ENCODE measurements around the gene PTCH1.

Gene PTCH1

GRCh38 chr9:95477441-95477840 is 39.3 kb downstream of the PTCH1 start:
- peaks cover 43 to 69% of the 10 kb centered on the region in 2 experiments for H3K36me3 ChIP-seq (ENCODE audit: control insufficient read depth in 1 of 2, insufficient read depth in 2 of 2, low read length in 2 of 2)
- H3K4ac ChIP-seq (ENCODE audit: low read depth, low read length), result no peak overlapping the region
- no peak for DNase-seq
- H3K4me1 ChIP-seq (ENCODE audit: control insufficient read depth in 1 of 2, insufficient read depth in 2 of 2, low read length in 2 of 2), result peaks cover 4 to 10% of the 10 kb centered on the region in 2 experiments
- H3K23ac ChIP-seq (ENCODE audit: low read length), result no peak overlapping the region
- no CpG with 5 or more reads among the region's 11 CpGs for WGBS (ENCODE audit: extremely low coverage, insufficient coverage, insufficient read length)
- H3K9me3 ChIP-seq (ENCODE audit: insufficient read depth, low read depth, low read length), result no peaks in the 10 kb centered on the region
- H3K79me1 ChIP-seq (ENCODE audit: low read length), result no peaks in the 10 kb centered on the region
- no peak overlapping the region for H2BK5ac ChIP-seq (ENCODE audit: low read depth, low read length, poor library complexity)
- no peak overlapping the region for H3K4me3 ChIP-seq (ENCODE audit: low read depth, low read length)
- no peak overlapping the region for H4K91ac ChIP-seq (ENCODE audit: low read depth, low read length)
- H3K9ac ChIP-seq (ENCODE audit: low read length), result no peak overlapping the region
- no peak overlapping the region for H3K18ac ChIP-seq (ENCODE audit: low read length)
- H4K12ac ChIP-seq (ENCODE audit: low read depth, low read length), result no peak overlapping the region
- H2BK12ac ChIP-seq (ENCODE audit: low read length), result no peak overlapping the region
- H2AK5ac ChIP-seq (ENCODE audit: low read length), result no peak overlapping the region
- no peak overlapping the region for H3K14ac ChIP-seq (ENCODE audit: low read length)
- H3K79me2 ChIP-seq (ENCODE audit: control insufficient read depth, insufficient read depth, low read length, poor library complexity), result no peaks in the 10 kb centered on the region
- H3K4me2 ChIP-seq (ENCODE audit: low read length), result no peak overlapping the region
- H4K8ac ChIP-seq (ENCODE audit: low read depth, low read length), result no peak overlapping the region
- no peak overlapping the region for H2AFZ ChIP-seq (ENCODE audit: insufficient read depth, low read length, poor library complexity)
- H3K27ac ChIP-seq (ENCODE audit: low read depth, low read length), result no peak overlapping the region
- no peak overlapping the region for H2BK120ac ChIP-seq (ENCODE audit: insufficient read depth, low read length, poor library complexity)
- no peaks in the 10 kb centered on the region for H3K27me3 ChIP-seq (ENCODE audit: insufficient read depth, low read length)

GRCh38 chr9:95468791-95469190 is 48.0 kb downstream of the PTCH1 start:
- H3K9me3 ChIP-seq (ENCODE audit: insufficient read depth, low read depth, low read length), result no peaks in the 10 kb centered on the region
- H3K36me3 ChIP-seq (ENCODE audit: control insufficient read depth in 1 of 2, insufficient read depth in 2 of 2, low read length in 2 of 2), result peaks cover 36 to 49% of the 10 kb centered on the region in 2 experiments
- no peak overlapping the region for H2BK120ac ChIP-seq (ENCODE audit: insufficient read depth, low read length, poor library complexity)
- H4K8ac ChIP-seq (ENCODE audit: low read depth, low read length), result no peak overlapping the region
- H3K14ac ChIP-seq (ENCODE audit: low read length), result no peak overlapping the region
- no peak overlapping the region for H4K91ac ChIP-seq (ENCODE audit: low read depth, low read length)
- H3K27me3 ChIP-seq (ENCODE audit: insufficient read depth, low read length), result no peaks in the 10 kb centered on the region
- no peaks in the 10 kb centered on the region for H3K79me1 ChIP-seq (ENCODE audit: low read length)
- H3K79me2 ChIP-seq (ENCODE audit: control insufficient read depth, insufficient read depth, low read length, poor library complexity), result no peaks in the 10 kb centered on the region
- H3K4me1 ChIP-seq (ENCODE audit: control insufficient read depth in 1 of 2, insufficient read depth in 2 of 2, low read length in 2 of 2), result peaks cover 0 to under 1% of the 10 kb centered on the region in 2 experiments
- H2AFZ ChIP-seq (ENCODE audit: insufficient read depth, low read length, poor library complexity), result no peak overlapping the region
- H3K4me2 ChIP-seq (ENCODE audit: low read length), result no peak overlapping the region
- no CpG with 5 or more reads among the region's 19 CpGs for WGBS (ENCODE audit: extremely low coverage, insufficient coverage, insufficient read length)
- no peak overlapping the region for H3K27ac ChIP-seq (ENCODE audit: low read depth, low read length)
- no peak overlapping the region for H4K12ac ChIP-seq (ENCODE audit: low read depth, low read length)
- no peak overlapping the region for H3K9ac ChIP-seq (ENCODE audit: low read length)
- no peak overlapping the region for H3K4me3 ChIP-seq (ENCODE audit: low read depth, low read length)
- DNase-seq, result no peak
- no peak overlapping the region for H3K23ac ChIP-seq (ENCODE audit: low read length)
- H3K4ac ChIP-seq (ENCODE audit: low read depth, low read length), result no peak overlapping the region
- no peak overlapping the region for H2BK5ac ChIP-seq (ENCODE audit: low read depth, low read length, poor library complexity)
- no peak overlapping the region for H2AK5ac ChIP-seq (ENCODE audit: low read length)
- no peak overlapping the region for H3K18ac ChIP-seq (ENCODE audit: low read length)
- H2BK12ac ChIP-seq (ENCODE audit: low read length), result no peak overlapping the region

DNA sequence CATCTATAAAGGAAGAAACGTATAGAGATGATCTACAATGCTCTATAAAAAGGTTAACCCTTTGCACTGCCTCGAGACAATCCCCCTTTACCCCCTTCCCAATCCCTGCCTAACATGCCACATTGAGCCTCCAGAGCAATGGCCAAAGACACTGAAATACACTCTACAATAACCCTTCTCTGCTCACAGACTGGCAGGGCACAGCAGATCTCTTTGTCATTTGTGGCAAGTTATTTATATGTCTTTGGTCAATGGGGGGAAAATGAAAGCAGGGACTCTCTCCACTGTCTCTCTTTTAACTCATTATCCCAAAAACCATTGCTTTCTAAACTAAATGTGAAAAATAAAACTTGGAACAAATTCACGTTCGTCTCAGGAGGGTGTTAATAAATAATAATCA is 51.7 kb downstream of the PTCH1 start:
- Histone ChIP-seq H2BK5ac (ENCODE audit: low read depth, low read length, poor library complexity) (no peak overlapping the region), H3K27me3 (ENCODE audit: insufficient read depth, low read length) (no peaks in the 10 kb centered on the region), H4K12ac (ENCODE audit: low read depth, low read length) (no peak overlapping the region), H3K23ac (ENCODE audit: low read length) (no peak overlapping the region), H3K14ac (ENCODE audit: low read length) (no peak overlapping the region), H3K4me1 (ENCODE audit: control insufficient read depth in 1 of 2, insufficient read depth in 2 of 2, low read length in 2 of 2) (peaks cover 12 to 14% of the 10 kb centered on the region in 2 experiments), H3K4ac (ENCODE audit: low read depth, low read length) (no peak overlapping the region), H3K4me2 (ENCODE audit: low read length) (no peak overlapping the region), H2BK12ac (ENCODE audit: low read length) (no peak overlapping the region), H2AFZ (ENCODE audit: insufficient read depth, low read length, poor library complexity) (no peak overlapping the region), H3K79me1 (ENCODE audit: low read length) (peaks cover 3% of the 10 kb centered on the region), H3K9me3 (ENCODE audit: insufficient read depth, low read depth, low read length) (no peaks in the 10 kb centered on the region), H2BK120ac (ENCODE audit: insufficient read depth, low read length, poor library complexity) (no peak overlapping the region), H4K8ac (ENCODE audit: low read depth, low read length) (no peak overlapping the region), H3K18ac (ENCODE audit: low read length) (no peak overlapping the region), H2AK5ac (ENCODE audit: low read length) (no peak overlapping the region), H3K27ac (ENCODE audit: low read depth, low read length) (no peak overlapping the region), H3K4me3 (ENCODE audit: low read depth, low read length) (no peak overlapping the region), H4K91ac (ENCODE audit: low read depth, low read length) (no peak overlapping the region), H3K9ac (ENCODE audit: low read length) (no peak overlapping the region), H3K79me2 (ENCODE audit: control insufficient read depth, insufficient read depth, low read length, poor library complexity) (no peaks in the 10 kb centered on the region), H3K36me3 (ENCODE audit: control insufficient read depth in 1 of 2, insufficient read depth in 2 of 2, low read length in 2 of 2) (peaks cover 41 to 52% of the 10 kb centered on the region in 2 experiments)
- DNase-seq, result no peak
- WGBS (ENCODE audit: extremely low coverage, insufficient coverage, insufficient read length), result no CpG with 5 or more reads among the region's 4 CpGs

DNA sequence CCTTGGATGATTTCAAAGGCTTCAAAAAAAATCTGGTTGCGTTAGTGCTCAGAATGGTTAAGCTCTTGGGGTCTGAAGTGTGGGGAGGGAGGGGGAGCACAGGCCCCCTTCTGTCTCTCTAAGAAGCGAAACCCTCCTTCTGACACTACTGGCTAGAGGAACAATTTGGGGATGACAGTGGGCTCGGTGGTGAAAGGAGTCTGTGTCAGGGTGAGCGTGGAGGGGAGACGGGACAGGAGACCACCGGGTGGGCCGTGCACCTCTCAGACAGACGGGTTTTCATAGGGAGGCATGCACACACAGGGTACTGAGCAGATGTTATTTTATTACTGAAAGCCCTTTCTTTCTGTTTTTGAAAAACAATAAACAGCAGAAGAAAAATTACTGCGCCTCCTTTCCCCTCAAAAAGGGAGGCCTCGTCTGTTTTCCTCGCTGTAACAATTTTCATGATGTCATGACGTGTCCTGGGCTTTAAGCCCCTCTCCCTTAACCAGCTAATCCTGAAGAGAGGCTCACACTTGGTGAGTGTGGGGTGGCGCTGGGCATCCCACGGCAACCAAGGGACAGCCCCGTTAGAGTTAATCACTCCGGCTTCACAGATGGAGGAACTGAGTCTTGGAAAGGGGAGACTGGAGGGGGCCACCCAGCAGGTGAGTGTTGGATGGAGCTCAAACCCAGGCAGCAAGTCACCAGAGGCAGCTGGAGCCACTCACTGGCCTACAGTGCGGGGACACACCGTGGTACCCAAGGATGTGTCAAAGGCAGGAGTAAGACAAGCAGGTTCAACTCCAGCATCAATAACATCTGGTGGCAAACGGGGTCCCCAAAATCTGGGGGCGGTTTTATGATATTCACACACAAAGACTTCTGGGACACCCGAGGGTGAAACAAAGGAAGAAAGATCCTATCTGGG is 53.4 kb downstream of the PTCH1 start:
- Histone ChIP-seq H3K14ac (ENCODE audit: low read length) (peak overlapping the region; percentile 71), H3K79me1 (ENCODE audit: low read length) (peaks cover 3% of the 10 kb centered on the region), H2AK5ac (ENCODE audit: low read length) (peak overlapping the region; percentile 56), H3K9me3 (ENCODE audit: insufficient read depth, low read depth, low read length) (no peaks in the 10 kb centered on the region), H3K4me3 (ENCODE audit: low read depth, low read length) (no peak overlapping the region), H4K91ac (ENCODE audit: low read depth, low read length) (peak overlapping the region; percentile 63), H3K27ac (ENCODE audit: low read depth, low read length) (peak overlapping the region; percentile 42), H3K18ac (ENCODE audit: low read length) (peak overlapping the region; percentile 81), H3K4me1 (ENCODE audit: control insufficient read depth in 1 of 2, insufficient read depth in 2 of 2, low read length in 2 of 2) (peaks cover 12 to 14% of the 10 kb centered on the region in 2 experiments), H3K36me3 (ENCODE audit: control insufficient read depth in 1 of 2, insufficient read depth in 2 of 2, low read length in 2 of 2) (peaks cover 39 to 54% of the 10 kb centered on the region in 2 experiments), H3K9ac (ENCODE audit: low read length) (peak overlapping the region; percentile 44), H4K12ac (ENCODE audit: low read depth, low read length) (no peak overlapping the region), H3K23ac (ENCODE audit: low read length) (no peak overlapping the region), H3K4ac (ENCODE audit: low read depth, low read length) (peak overlapping the region; percentile 21), H3K79me2 (ENCODE audit: control insufficient read depth, insufficient read depth, low read length, poor library complexity) (no peaks in the 10 kb centered on the region), H2BK12ac (ENCODE audit: low read length) (peak overlapping the region; percentile 45), H2AFZ (ENCODE audit: insufficient read depth, low read length, poor library complexity) (peak overlapping the region; percentile 39), H2BK5ac (ENCODE audit: low read depth, low read length, poor library complexity) (peak overlapping the region; percentile 24), H3K4me2 (ENCODE audit: low read length) (peak overlapping the region; percentile 22), H2BK120ac (ENCODE audit: insufficient read depth, low read length, poor library complexity) (peak overlapping the region; percentile 49), H4K8ac (ENCODE audit: low read depth, low read length) (peak overlapping the region; percentile 76), H3K27me3 (ENCODE audit: insufficient read depth, low read length) (no peaks in the 10 kb centered on the region)
- DNase-seq, result no peak
- WGBS (ENCODE audit: extremely low coverage, insufficient coverage, insufficient read length), result no CpG with 5 or more reads among the region's 21 CpGs

Data from trophoblast cell (in vitro differentiated cells and primary cell).